Stimulated activated CD4-positive, alpha-beta T cell treated with anti-CD3 and anti-CD28 coated beads, Interleukin-1b, Interleukin-23, amount 100 ng/mL, for 1 hour (primary cell): ENCODE results near the gene PURB.
"Not testable (repeated sequence)": the region's sequence is repeated elsewhere in the genome, so short reads cannot be mapped to it uniquely, and the experiment has no call there.

Experiments used
- DNase-seq, 2 donors: peaks; one replicate each; pipeline ENCODE4 v3.0.0-alpha.2; 2020; ENCODE audit warnings: low read depth in 2 of 2

PURB gene

GRCh38 chr7:44885394-44886317, at the start of gene PURB:
Gene PURB (minus strand): TSS chr7:44885530. CDS start chr7:44885348, 182 bp downstream.
- DNase-seq: peak; percentile 91 to 93

- no peak for DNase-seq
These were observed 49.7 kb upstream of the PURB start for GRCh38 chr7:44935016-44935415.

GRCh38 chr7:44934510-44934909, 49.2 kb upstream of the PURB start:
- not testable (repeated sequence) for DNase-seq

GRCh38 chr7:44930921-44931320, 45.6 kb upstream of the PURB start:
- no peak for DNase-seq

GRCh38 chr7:44922351-44922694, 37.0 kb upstream of the PURB start:
- no peak for DNase-seq

- peak; percentile 94 to 99 for DNase-seq
These were observed 36.4 kb upstream of the PURB start for GRCh38 chr7:44921607-44922350.

- no peak for DNase-seq
These were observed 34.8 kb upstream of the PURB start for GRCh38 chr7:44920119-44920518.

GRCh38 chr7:44918029-44918428, 32.7 kb upstream of the PURB start:
- DNase-seq: no peak

GRCh38 chr7:44917465-44917864, 32.1 kb upstream of the PURB start:
- DNase-seq: no peak

GRCh38 chr7:44914992-44915607, 29.8 kb upstream of the PURB start:
- DNase-seq: peak; percentile 31 to 43

- DNase-seq: no peak
These were observed 27.5 kb upstream of the PURB start for GRCh38 chr7:44912775-44913347.

- DNase-seq: no peak
These were observed 26.6 kb upstream of the PURB start for GRCh38 chr7:44911911-44912310.

- DNase-seq: no peak
These were observed 24.5 kb upstream of the PURB start for GRCh38 chr7:44909596-44910389.

GRCh38 chr7:44906965-44907364, 21.6 kb upstream of the PURB start:
- no peak for DNase-seq

- no peak for DNase-seq
These were observed 19.8 kb upstream of the PURB start for GRCh38 chr7:44905002-44905635.

GRCh38 chr7:44899443-44899842, 14.1 kb upstream of the PURB start:
- DNase-seq: no peak

GRCh38 chr7:44898039-44898438, 12.7 kb upstream of the PURB start:
- no peak for DNase-seq

GRCh38 chr7:44897309-44897708, 12.0 kb upstream of the PURB start:
- no peak for DNase-seq

GRCh38 chr7:44894888-44895580, 9.7 kb upstream of the PURB start:
- no peak for DNase-seq

- no peak for DNase-seq
These were observed 8.4 kb upstream of the PURB start for GRCh38 chr7:44893710-44894234.
